Heart left ventricle (tissue), 16 donors: Measurements from ENCODE around the gene USP16. TPM values are rescaled to one million over a fixed set of nuclear protein-coding genes. Genes with fewer than 3 reads are reported as not detected.

Experiments
- ATAC-seq, 4 donors: fragments of 200-7000 bp; cut with Tn5 transposase; one replicate each; pipeline ENCODE4 v1.9.1; 2020 to 2022; ENCODE audit warnings: moderate library complexity in 4 of 4, mild to moderate bottlenecking in 3 of 4, moderate number of reproducible peaks in 1 of 4
- DNase-seq, 5 donors: peaks; one replicate each; pipeline ENCODE4 v3.0.0-alpha.2; 2020
- H3K27ac ChIP-seq, 12 donors: fragments of 200-600 bp; sonication (generic) in 4 of 12; one replicate each; pipeline versions ENCODE4 v1.5.0 to v1.8.0; 2016 to 2022; ENCODE audit warnings: mild to moderate bottlenecking in 2 of 12
- H3K27me3 ChIP-seq, 9 donors: fragments of 200-600 bp; sonication (generic) in 2 of 9; one replicate each; pipeline versions ENCODE4 v1.5.1 to v1.8.0; 2016 to 2022; ENCODE audit warnings: mild to moderate bottlenecking in 3 of 9
- H3K36me3 ChIP-seq, 9 donors: fragments of 200-600 bp; sonication (generic) in 2 of 9; one replicate each; pipeline versions ENCODE4 v1.5.0 to v1.8.0; 2018 to 2022; ENCODE audit warnings: mild to moderate bottlenecking in 2 of 9
- H3K4me1 ChIP-seq, 12 donors: fragments of 200-600 bp; sonication (generic) in 4 of 12; one replicate each; pipeline versions ENCODE4 v1.5.0 to v1.8.0; 2016 to 2022; ENCODE audit warnings: mild to moderate bottlenecking in 3 of 12
- H3K4me3 ChIP-seq, 12 donors: fragments of 200-600 bp; sonication (generic) in 4 of 12; one replicate each; pipeline versions ENCODE4 v1.5.0 to v1.8.0; 2017 to 2022; ENCODE audit warnings: mild to moderate bottlenecking in 9 of 12, moderate library complexity in 4 of 12
- H3K9me3 ChIP-seq, 12 donors: fragments of 200-600 bp; sonication (generic) in 4 of 12; one replicate each; pipeline versions ENCODE4 v1.5.0 to v1.8.0; 2016 to 2022; ENCODE audit warnings: mild to moderate bottlenecking in 1 of 12
- CTCF ChIP-seq, 12 donors: fragments of 200-600 bp; sonication (generic) in 4 of 12; IDR thresholded peaks; one replicate each; pipeline versions ENCODE4 v1.5.0 to v1.8.0; 2018 to 2022; ENCODE audit warnings: antibody characterized with exemption in 12 of 12, mild to moderate bottlenecking in 5 of 12
- POLR2A ChIP-seq, 2 donors: fragments of 450-650 bp; IDR thresholded peaks; one replicate each; pipeline ENCODE4 v1.6.1; 2017; ENCODE audit warnings: antibody characterized with exemption in 2 of 2, mild to moderate bottlenecking in 2 of 2, moderate library complexity in 2 of 2
- WGBS, 4 donors: extraction: QIAGEN DNeasy Blood & Tissue Kit in 2 of 4; methylation state at CpG; one replicate each; pipeline versions ENCODE4 v1.1.5 to v1.1.7; 2013 to 2018; 5-methylcytosine and 5-hydroxymethylcytosine counted together
- intact Hi-C, 10 donors: fragments of 100-400 bp; cut with DNase I; formaldehyde crosslinking; loops; one replicate each; pipeline versions ENCODE4 v1.11.1 to v1.14.2; 2022
- polyA plus RNA-seq, 2 donors: library from polyadenylated mRNA; stranded (reverse); fragments of 200-250 nt; gene quantifications; one replicate each; pipeline ENCODE4 v1.2.3, GENCODE V29; 2013
- total RNA-seq, 9 donors: library from RNA; depleted of rRNA in 2 of 9; stranded (reverse); fragments of >200 nt in 2 of 9; fragmentation: NEBNext Ultra II Directional in 3 of 9; extraction: Animal tissue kit (Norgen Biotek cat#: 25700) in 3 of 9; gene quantifications; one replicate each; pipeline versions ENCODE4 v1.1.0 to v1.2.4, GENCODE V29; 2016 to 2023
- donor health status: ischemic (EF 13 %, LVEDD 7.1; RV severe dilation, severe dysfunction).
- donor health status: healthy with polysubstance abuse.
- donor health status: DM: no; HTN: yes; CAD: no.
- donor health status: DM: no; HTN: no; CAD: no.
- donor health status: ischemic (EF 25% LVEDD 6.9; RV normal size, moderate dysfunction).
- donor health status: ischemic (EF 25% LVEDD 5.7; RV mildly dilated, moderate dysfunction).
- donor health status: healthy.
- donor health status: DM: yes; HTN: yes; CAD: no.
- donor health status: ischemic (EF 35%, LVEDD 5.7; RV mildly dilated, moderate dysfunction).
- donor health status: nonischemic (EF 11% LVEDD 7.7; RV severe dilation, severe dysfunction).
- donor health status: DM: yes; HTN: yes; CAD: no.
- donor health status: PGD.
- donor health status: ischemic (EF 29% LVEDD 5.4; RV normal size, mild dysfunction).
- donor health status: nonischemic (EF 23%, LVEDD 6.1; RV moderate dilation, normal function).

USP16 gene
- total and polyA plus RNA-seq, 11 donors, result 16.4 to 42.6 (median 32.4) TPM

- 80 to 100% (median 91%) methylated on average over 1 of the region's 1 CpG for WGBS, 4 donors
- ATAC-seq (no peak), DNase-seq (no peak)
- no peaks in the 10 kb centered on the region for H3K9me3 ChIP-seq
- TF ChIP-seq POLR2A (IDR thresholded peaks at IDR 0.05) (no peak), CTCF (IDR thresholded peaks at IDR 0.05) (no peak)
- intact Hi-C loops, result loop anchor here in 1 of 10 donors (2.0 kb wide), 1 partner anchor 14 kb away; no protein-coding TSS in a partner anchor
- no peaks in the 10 kb centered on the region for H3K27me3 ChIP-seq
- H3K36me3 ChIP-seq, result peaks cover 0 to 83% (median 76%) of the 10 kb centered on the region in 9 donors
- H3K27ac ChIP-seq, result no peak overlapping the region
- H3K4me1 ChIP-seq, result peaks cover 0 to 16% (median 12%) of the 10 kb centered on the region in 12 donors
- H3K4me3 ChIP-seq, result no peak overlapping the region
Measured at GRCh38 chr21:29030909-29031308, 6.4 kb downstream of the USP16 start.

GRCh38 chr21:29033301-29033700 is 8.8 kb downstream of the USP16 start:
- no peak overlapping the region for H3K4me3 ChIP-seq
- intact Hi-C loops, result no loop called here
- ATAC-seq (no peak), DNase-seq (no peak)
- H3K36me3 ChIP-seq, result peaks cover 0 to 100% (median 97%) of the 10 kb centered on the region in 9 donors
- H3K27ac ChIP-seq, result no peak overlapping the region
- no peak for TF ChIP-seq POLR2A (IDR thresholded peaks at IDR 0.05)
- no peak for TF ChIP-seq CTCF (IDR thresholded peaks at IDR 0.05)
- no peaks in the 10 kb centered on the region for H3K9me3 ChIP-seq
- H3K27me3 ChIP-seq, result no peaks in the 10 kb centered on the region
- no peaks in the 10 kb centered on the region for H3K4me1 ChIP-seq
- 65 to 87% (median 67%) methylated on average over 4 of the region's 4 CpGs for WGBS, 4 donors

- Histone ChIP-seq H3K36me3 (peaks cover 0 to 100% (median 97%) of the 10 kb centered on the region in 9 donors), H3K4me1 (no peaks in the 10 kb centered on the region), H3K27me3 (no peaks in the 10 kb centered on the region), H3K4me3 (no peak overlapping the region), H3K9me3 (no peaks in the 10 kb centered on the region), H3K27ac (no peak overlapping the region)
- intact Hi-C loops, result no loop called here
- ATAC-seq, result no peak
- DNase-seq, result no peak
- 72 to 86% (median 75%) methylated on average over 3 of the region's 3 CpGs for WGBS, 4 donors
- no peak for TF ChIP-seq CTCF (IDR thresholded peaks at IDR 0.05)
- TF ChIP-seq POLR2A (IDR thresholded peaks at IDR 0.05), result no peak
Measured at GRCh38 chr21:29033871-29034270, 9.4 kb downstream of the USP16 start.

- intact Hi-C loops, result no loop called here
- ATAC-seq, result no peak
- WGBS, 4 donors, result 88 to 96% (median 93%) methylated on average over 1 of the region's 1 CpG
- Histone ChIP-seq H3K27me3 (no peaks in the 10 kb centered on the region), H3K9me3 (no peaks in the 10 kb centered on the region), H3K27ac (no peak overlapping the region), H3K36me3 (peaks cover 0 to 100% (median 98%) of the 10 kb centered on the region in 9 donors), H3K4me3 (no peak overlapping the region), H3K4me1 (no peaks in the 10 kb centered on the region)
- TF ChIP-seq CTCF (IDR thresholded peaks at IDR 0.05), result no peak
- no peak for TF ChIP-seq POLR2A (IDR thresholded peaks at IDR 0.05)
- no peak for DNase-seq
Measured at GRCh38 chr21:29034678-29035077, 10.2 kb downstream of the USP16 start.
